Neutrophil (primary cell): Measurements from ENCODE around the gene CRACDL.

Experiments
- H3K27ac ChIP-seq: fragments of 200-600 bp; sonication (generic); 2 replicates; pipeline ENCODE4 v1.5.1; 2016; ENCODE audit warnings: mild to moderate bottlenecking, moderate library complexity
- H3K27me3 ChIP-seq: fragments of 200-600 bp; sonication (generic); 2 replicates; pipeline ENCODE4 v1.6.0; 2016; ENCODE audit warnings: mild to moderate bottlenecking
- H3K36me3 ChIP-seq: fragments of 200-600 bp; sonication (generic); 2 replicates; pipeline ENCODE4 v1.5.1; 2017
- H3K4me1 ChIP-seq, 2 experiments: fragments of 200-600 bp in 1 of 2; sonication (generic) in 1 of 2; 1 replicate in 1 of 2; 2 replicates in 1 of 2; pipeline versions ENCODE4 v1.5.1 to v1.6.1; 2013 to 2016; ENCODE audit warnings: low read depth in 1 of 2, low read length in 1 of 2, mild to moderate bottlenecking in 1 of 2, moderate library complexity in 1 of 2; ENCODE audit not compliant: control insufficient read depth in 1 of 2, insufficient read depth in 1 of 2
- H3K4me3 ChIP-seq, 2 experiments: fragments of 200-600 bp in 1 of 2; sonication (generic) in 1 of 2; 1 replicate in 1 of 2; 2 replicates in 1 of 2; pipeline ENCODE4 v1.5.1; 2013 to 2016; ENCODE audit warnings: low read depth in 1 of 2, low read length in 1 of 2, mild to moderate bottlenecking in 1 of 2, moderate library complexity in 1 of 2
- H3K9me3 ChIP-seq: fragments of 200-600 bp; sonication (generic); 2 replicates; pipeline ENCODE4 v1.5.1; 2016
- TF ChIP-seq, protein P1 (sequence below): fragments of 200-600 bp; sonication (generic); IDR thresholded peaks from 2 replicates; pipeline ENCODE4 v1.5.1; 2016; ENCODE audit warnings: antibody characterized with exemption

CRACDL gene

DNA sequence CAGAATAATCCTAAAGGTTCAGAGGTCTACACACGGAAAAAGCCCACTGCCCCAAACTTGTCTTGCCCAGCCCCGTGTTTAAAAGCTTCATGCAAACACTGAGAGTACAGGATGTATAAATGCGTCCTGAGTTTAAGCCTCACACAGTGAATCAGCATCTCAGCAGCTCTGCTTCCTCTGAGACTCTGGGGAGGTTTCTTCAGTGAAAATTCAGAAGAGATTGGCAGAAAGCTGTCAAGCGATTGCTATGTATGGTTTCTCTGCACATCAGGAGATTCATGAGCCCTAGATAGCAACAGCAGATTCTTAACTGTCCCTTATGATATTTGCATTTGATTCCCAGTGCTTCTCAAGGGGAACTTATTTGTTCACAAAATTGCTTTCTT is 27.1 kb downstream of the CRACDL start:
- H3K36me3 ChIP-seq = no peaks in the 10 kb centered on the region
- TF ChIP-seq, protein P1, sequence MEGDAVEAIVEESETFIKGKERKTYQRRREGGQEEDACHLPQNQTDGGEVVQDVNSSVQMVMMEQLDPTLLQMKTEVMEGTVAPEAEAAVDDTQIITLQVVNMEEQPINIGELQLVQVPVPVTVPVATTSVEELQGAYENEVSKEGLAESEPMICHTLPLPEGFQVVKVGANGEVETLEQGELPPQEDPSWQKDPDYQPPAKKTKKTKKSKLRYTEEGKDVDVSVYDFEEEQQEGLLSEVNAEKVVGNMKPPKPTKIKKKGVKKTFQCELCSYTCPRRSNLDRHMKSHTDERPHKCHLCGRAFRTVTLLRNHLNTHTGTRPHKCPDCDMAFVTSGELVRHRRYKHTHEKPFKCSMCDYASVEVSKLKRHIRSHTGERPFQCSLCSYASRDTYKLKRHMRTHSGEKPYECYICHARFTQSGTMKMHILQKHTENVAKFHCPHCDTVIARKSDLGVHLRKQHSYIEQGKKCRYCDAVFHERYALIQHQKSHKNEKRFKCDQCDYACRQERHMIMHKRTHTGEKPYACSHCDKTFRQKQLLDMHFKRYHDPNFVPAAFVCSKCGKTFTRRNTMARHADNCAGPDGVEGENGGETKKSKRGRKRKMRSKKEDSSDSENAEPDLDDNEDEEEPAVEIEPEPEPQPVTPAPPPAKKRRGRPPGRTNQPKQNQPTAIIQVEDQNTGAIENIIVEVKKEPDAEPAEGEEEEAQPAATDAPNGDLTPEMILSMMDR = no peak
- peak overlapping the region in 1 of 2 experiments; percentile 40 for H3K4me3 ChIP-seq
- peak overlapping the region; percentile 68 for H3K27ac ChIP-seq
- H3K27me3 ChIP-seq = no peaks in the 10 kb centered on the region
- no peaks in the 10 kb centered on the region for H3K9me3 ChIP-seq
- H3K4me1 ChIP-seq = peaks cover 28 to 47% of the 10 kb centered on the region in 2 experiments

DNA sequence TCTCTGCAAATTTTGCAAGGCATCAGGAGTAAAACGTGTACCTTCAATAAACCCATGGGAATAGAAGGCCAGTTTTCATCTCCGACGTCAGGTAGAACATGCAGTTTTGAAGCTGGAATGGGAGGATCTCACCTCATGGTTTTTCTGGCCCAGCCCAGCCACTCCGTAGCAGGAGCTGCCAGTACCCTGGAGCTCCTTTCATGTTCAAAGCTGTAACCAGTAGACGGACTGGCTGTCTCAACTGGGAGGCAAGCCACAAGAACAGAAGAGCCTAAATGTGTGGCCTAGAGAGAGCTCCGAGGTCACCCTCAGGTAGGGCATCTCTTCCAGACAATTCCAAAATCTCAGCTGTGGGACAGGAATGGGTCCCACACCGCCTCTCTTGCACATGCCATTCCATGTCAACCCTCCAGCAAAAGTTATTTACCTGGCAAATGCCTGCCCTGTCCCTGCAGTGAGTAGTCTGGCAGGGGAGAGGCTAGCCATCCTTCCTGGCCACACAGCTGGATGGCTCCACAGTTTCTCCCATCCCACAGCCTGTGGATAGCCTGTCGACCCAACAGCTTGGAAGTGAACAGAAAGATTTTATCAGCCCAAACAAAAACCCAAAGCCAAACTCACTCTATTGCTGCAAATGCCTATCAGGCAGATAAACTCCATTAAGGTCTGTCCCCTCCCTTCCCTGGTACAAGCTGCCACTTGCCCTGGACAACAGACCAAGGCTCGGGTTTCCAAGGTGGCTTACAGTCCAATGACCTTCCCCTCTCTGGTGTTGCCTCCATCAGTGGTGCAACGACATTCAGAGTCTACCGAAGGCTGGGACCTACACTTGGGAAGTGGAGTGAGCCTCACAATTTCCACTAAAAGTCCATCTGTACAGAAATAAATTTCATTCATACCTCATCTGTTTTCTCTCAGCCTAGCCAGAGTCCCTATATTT is 27.8 kb downstream of the CRACDL start:
- Histone ChIP-seq H3K36me3 (no peaks in the 10 kb centered on the region), H3K4me1 (peaks cover 28 to 45% of the 10 kb centered on the region in 2 experiments), H3K27ac (peak overlapping the region; percentile 68), H3K4me3 (peak overlapping the region in 1 of 2 experiments; percentile 40), H3K27me3 (no peaks in the 10 kb centered on the region), H3K9me3 (no peaks in the 10 kb centered on the region)
- TF ChIP-seq, protein P1 = no peak

DNA sequence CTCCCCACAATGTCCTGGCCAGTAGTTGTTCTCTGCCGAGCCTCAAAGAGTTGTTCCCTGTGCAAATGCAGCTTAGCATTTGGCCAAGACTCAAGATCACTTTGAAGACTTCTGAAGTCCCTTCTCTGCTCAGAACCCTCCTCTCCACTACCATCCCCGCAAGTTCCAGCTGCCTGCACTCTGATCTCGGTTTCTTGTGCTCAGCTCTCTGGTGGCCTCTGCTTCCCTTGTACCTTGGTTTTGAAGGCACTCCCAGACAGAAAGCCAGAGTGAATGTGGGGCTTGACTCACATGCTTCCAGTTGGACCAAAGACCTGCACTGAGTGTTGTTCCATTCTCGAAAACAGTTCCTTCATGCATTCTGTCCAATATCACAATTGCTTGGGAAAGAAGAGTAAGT is 28.6 kb downstream of the CRACDL start:
- Histone ChIP-seq H3K4me1 (peaks cover 28 to 43% of the 10 kb centered on the region in 2 experiments), H3K27ac (no peak overlapping the region), H3K27me3 (no peaks in the 10 kb centered on the region), H3K36me3 (no peaks in the 10 kb centered on the region), H3K9me3 (no peaks in the 10 kb centered on the region), H3K4me3 (no peak overlapping the region)
- TF ChIP-seq, protein P1 = no peak

DNA sequence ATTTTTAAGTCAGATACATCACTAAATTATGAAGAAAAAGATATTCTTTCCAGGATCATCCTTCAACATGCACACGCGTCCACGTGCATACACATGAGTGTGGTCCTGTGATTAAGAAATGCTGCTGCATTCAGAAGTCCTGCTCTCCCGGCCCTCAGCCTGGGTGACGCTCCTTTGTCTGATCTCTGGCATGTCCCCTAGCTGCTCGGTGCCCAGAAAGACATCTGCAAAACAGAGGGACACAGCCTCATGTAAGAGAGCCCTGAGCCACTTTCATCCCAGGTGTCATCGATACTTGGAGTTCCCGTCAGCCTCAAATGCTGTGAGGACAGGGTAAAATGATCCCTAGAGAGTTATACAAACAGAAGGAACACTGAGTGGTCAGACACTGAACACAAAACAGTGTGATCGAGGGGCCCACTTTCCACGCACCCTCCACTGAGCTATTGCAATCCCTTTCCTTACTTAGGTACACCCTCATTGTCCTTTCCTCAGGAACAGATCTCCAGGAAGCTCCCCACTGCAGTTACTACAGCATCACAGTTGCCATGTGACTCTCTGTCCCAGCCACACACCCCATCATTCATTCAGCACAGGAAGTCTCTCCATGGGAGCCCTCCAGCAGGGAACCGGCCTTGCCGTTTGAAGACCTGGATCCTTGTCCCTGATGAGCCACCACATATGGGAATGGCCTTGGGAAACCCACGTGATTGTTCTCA is 32.1 kb downstream of the CRACDL start:
- Histone ChIP-seq H3K27me3 (no peaks in the 10 kb centered on the region), H3K4me1 (peaks cover 9 to 17% of the 10 kb centered on the region in 2 experiments), H3K4me3 (no peak overlapping the region), H3K36me3 (no peaks in the 10 kb centered on the region), H3K27ac (no peak overlapping the region), H3K9me3 (no peaks in the 10 kb centered on the region)
- TF ChIP-seq, protein P1 = no peak

DNA sequence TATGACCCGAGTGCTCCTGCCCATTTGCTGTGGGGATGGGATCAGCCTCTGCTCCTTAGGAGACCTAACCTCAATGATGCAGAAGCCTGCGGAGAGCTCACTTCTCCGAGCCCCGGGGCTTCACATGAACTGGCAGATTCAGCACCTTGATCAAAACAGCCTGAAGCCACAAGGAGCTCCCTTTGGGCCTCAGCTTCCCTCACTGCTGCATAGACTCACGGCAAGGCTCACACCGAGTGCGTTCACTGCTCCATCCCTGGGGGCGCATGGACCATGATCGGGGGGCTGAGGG is 33.0 kb downstream of the CRACDL start:
- Histone ChIP-seq H3K4me3 (no peak overlapping the region), H3K9me3 (no peaks in the 10 kb centered on the region), H3K27ac (no peak overlapping the region), H3K27me3 (no peaks in the 10 kb centered on the region), H3K4me1 (peaks cover under 1 to 8% of the 10 kb centered on the region in 2 experiments), H3K36me3 (no peaks in the 10 kb centered on the region)
- TF ChIP-seq, protein P1 = no peak
